ENCODE data around the gene TP53BP2.

TP53BP2 gene

GRCh38 chr1:223794136-223794880 is 51.4 kb downstream of the TP53BP2 start:
- DNase-seq = no peak

GRCh38 chr1:223793716-223794115 is 52.0 kb downstream of the TP53BP2 start:
- no peak for DNase-seq

GRCh38 chr1:223792046-223792445 is 53.7 kb downstream of the TP53BP2 start:
- no peak for DNase-seq

GRCh38 chr1:223788746-223789415 is 56.9 kb downstream of the TP53BP2 start:
- DNase-seq = no peak

- DNase-seq = no peak
Observed at GRCh38 chr1:223785808-223786207, 59.9 kb downstream of the TP53BP2 start.

- no peak for DNase-seq
Observed at GRCh38 chr1:223784541-223784940, 61.2 kb downstream of the TP53BP2 start.

GRCh38 chr1:223783676-223784075 is 62.1 kb downstream of the TP53BP2 start:
- no peak for DNase-seq

GRCh38 chr1:223780949-223781348 is 64.8 kb downstream of the TP53BP2 start:
- no peak for DNase-seq

GRCh38 chr1:223780318-223780717 is 65.4 kb downstream of the TP53BP2 start:
- DNase-seq = no peak

GRCh38 chr1:223776826-223777454 is 68.8 kb downstream of the TP53BP2 start:
- no peak for DNase-seq

- no peak for DNase-seq
Observed at GRCh38 chr1:223776075-223776814, 69.5 kb downstream of the TP53BP2 start.

- DNase-seq = no peak
Observed at GRCh38 chr1:223775711-223776074, 70.1 kb downstream of the TP53BP2 start.

- DNase-seq = no peak
Observed at GRCh38 chr1:223775054-223775453, 70.7 kb downstream of the TP53BP2 start.

- no peak for DNase-seq
Observed at GRCh38 chr1:223774134-223774814, 71.5 kb downstream of the TP53BP2 start.

- no peak for DNase-seq
Observed at GRCh38 chr1:223772771-223773160, 73.0 kb downstream of the TP53BP2 start.

- no peak for DNase-seq
Observed at GRCh38 chr1:223771814-223772770, 73.7 kb downstream of the TP53BP2 start.

- no peak for DNase-seq
Observed at GRCh38 chr1:223771469-223771813, 74.3 kb downstream of the TP53BP2 start.

- DNase-seq = no peak
Observed at GRCh38 chr1:223770621-223771315, 75.0 kb downstream of the TP53BP2 start.

GRCh38 chr1:223765719-223766340 is 79.9 kb downstream of the TP53BP2 start:
- DNase-seq = no peak

- DNase-seq = no peak
Observed at GRCh38 chr1:223765036-223765718, 80.6 kb downstream of the TP53BP2 start.

Measured in NCI-H446 (cell line).